T-helper 2 cell treated with Interferon-gamma antibody and Interleukin-4, amounts not matched to agents 100 ng/mL and 5 ng/mL, for 36 hours (primary cell): ENCODE measurements around the gene MGLL. TPM values are rescaled to one million over a fixed set of nuclear protein-coding genes. Genes with fewer than 3 reads are reported as not detected.

ENCODE experiments used
- intact Hi-C: fragments of 100-400 bp; cut with micrococcal nuclease; formaldehyde crosslinking; loops from one replicate; pipeline ENCODE4 v1.15.1; 2023
- total RNA-seq: library from RNA; stranded (reverse); gene quantifications from 2 replicates; pipeline ENCODE4 v1.2.3, GENCODE V29; 2022

MGLL gene
- total RNA-seq, 1 donor from 2014 or later: 3.8 TPM

DNA sequence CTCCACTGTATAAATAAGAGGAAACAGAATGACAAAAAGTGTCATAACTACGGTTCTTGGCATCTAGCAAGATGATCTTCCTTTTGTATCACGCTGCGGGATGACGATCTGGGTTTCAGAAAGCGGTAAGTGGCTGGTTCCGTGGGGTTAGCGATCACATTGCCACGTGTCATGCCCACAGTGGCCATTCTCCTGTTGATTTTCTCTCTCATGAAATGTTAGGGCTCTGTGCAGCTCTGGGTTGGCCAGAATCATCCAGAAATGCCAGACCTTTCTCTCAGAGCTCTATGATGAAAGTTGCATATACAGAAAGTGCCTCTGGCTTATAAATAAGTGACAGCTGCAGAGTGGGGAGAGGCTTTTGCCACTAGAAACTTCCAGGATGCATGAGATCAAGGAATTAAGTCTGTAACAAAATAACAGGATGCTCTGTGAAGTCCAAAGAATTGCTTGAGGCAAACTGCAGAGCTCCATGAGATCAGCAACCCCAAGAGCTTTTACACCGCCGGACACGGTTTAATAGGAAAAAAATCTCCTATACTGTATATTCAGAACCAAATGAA lies 78.0 kb downstream of the MGLL start:
- intact Hi-C loops: no loop called here

DNA sequence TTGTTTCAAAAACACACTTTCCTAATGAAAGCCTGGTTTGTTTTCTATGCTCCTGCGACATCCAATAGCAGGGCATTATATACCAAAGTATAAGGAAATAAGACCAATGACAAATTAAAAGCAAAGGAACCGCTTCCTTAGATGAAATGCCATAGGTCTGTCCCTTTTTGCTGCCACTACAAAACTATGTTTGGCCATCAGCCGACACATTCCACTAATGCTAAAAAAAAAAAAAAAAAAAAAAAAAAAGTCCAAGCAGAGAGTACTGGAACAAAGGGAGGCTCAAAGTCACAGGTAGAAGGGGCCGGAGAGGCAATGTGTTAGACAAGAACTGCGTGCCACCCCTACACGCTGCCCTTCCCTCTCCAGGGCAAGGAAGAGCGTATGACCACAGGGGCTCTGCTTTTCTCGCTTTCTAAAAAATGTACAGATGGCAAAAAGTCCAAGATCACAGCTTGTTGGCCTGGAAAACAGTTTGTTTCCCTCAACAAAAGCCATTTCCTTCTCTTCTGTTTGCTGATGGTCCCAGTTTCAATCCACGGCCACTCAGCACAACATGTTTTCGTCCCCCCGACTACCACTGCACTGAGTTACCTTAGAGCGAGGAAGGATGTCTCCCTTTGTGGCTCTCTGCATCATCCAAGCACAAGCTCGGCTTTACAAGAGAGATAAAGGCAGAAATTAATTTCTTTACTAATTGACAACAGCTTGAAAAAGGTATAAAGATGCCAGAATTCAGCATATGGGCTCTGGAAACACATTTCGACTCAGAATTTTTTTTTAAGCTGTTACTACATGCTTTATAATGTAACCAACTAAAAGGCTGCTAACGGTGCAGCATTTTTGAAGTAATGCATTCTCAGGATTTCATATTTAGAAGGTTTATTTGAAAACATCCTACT lies 78.7 kb downstream of the MGLL start:
- intact Hi-C loops: no loop called here

DNA sequence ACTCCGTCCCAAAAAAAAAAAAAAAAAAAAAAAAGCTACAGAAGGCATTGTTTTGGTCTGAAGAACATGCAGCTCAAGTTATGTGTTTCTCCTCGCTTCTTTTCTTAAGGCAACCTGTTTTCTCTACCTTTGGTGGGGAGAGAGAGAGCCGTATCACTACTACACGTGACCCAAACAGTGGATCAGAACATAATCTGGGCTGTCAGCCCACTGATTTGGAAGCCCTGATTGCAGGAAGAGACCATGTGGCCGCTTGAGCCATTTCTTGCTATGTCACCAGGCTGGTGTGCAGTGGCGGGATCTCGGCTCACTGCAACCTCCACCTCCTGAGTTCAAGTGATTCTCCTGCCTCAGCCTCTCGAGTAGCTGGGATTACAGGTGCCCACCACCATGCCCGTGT lies 79.7 kb downstream of the MGLL start:
- intact Hi-C loops: no loop called here

DNA sequence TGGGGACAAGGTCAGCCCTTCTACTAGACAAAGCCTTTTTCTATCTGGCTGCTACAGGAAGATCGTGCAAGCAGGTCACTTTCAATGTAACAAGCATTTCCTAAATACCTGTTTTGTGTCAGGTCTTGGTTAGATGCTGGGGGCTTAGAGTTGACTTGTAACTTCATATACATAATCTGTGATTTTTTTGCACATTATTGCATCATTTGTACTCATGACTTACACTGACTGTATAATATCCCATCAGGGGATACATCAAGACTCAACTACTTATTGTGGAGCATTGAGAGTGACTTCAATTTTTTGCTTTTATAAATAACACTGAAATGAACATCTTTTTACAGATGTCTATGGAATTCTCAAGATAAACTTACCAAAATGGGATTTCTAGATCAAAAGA lies 80.6 kb downstream of the MGLL start:
- intact Hi-C loops: no loop called here

DNA sequence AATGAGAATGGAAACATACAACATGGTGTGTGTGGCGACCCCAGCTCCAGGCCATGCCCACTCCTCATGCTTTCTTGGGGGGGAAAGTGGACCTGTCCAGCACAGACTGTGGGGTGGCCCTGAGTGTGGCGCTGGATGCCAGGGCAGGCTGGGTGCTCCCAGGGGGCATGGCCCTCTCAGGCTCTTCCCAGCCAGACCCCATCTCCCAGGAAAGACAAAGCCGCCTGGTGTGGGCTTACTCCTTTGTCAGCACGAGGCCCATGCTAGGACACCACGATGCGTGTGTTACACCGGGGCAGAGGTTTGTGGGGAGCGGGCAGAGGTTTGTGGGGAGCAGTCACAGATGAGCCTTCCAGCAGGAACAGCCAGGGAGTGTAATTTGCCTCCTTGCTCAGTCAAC lies 81.1 kb downstream of the MGLL start:
- intact Hi-C loops: no loop called here

DNA sequence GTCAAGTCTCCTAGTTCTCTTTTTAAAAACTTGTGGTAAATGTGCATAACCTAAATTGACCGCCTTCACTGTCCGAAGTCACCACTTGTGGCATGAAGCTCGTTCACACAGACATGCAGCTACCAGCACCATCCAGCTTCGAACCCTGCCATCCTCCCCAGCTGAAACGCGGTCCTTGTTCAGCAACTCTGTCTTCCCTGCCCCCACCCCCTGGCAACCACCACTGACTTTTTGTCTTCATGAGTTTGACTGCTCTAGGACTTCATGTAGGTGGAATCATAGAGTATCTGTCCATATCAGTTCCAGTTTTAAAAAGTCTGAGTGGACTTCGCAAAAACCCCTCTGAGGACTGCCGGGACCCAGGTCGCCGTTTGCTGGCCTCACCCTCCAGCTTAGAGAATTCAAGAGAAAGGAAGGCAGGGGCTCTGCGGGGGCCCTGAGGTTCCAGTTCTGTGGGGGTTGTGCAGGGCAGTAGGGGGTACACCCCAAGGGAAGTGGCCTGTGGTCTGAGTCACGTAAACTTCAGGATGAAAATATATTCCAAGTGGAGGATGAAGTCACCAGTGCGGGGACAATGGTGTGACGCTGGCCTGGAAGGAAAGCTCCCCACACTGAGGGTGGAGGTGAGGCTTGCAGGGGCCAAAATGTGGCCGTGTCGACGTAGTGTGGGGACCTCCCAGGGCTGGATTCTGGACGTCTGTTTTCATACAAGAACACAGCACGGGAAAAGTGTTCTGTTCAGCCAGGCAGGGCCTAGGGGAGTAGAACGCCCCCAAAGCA lies 82.0 kb downstream of the MGLL start:
- intact Hi-C loops: no loop called here

DNA sequence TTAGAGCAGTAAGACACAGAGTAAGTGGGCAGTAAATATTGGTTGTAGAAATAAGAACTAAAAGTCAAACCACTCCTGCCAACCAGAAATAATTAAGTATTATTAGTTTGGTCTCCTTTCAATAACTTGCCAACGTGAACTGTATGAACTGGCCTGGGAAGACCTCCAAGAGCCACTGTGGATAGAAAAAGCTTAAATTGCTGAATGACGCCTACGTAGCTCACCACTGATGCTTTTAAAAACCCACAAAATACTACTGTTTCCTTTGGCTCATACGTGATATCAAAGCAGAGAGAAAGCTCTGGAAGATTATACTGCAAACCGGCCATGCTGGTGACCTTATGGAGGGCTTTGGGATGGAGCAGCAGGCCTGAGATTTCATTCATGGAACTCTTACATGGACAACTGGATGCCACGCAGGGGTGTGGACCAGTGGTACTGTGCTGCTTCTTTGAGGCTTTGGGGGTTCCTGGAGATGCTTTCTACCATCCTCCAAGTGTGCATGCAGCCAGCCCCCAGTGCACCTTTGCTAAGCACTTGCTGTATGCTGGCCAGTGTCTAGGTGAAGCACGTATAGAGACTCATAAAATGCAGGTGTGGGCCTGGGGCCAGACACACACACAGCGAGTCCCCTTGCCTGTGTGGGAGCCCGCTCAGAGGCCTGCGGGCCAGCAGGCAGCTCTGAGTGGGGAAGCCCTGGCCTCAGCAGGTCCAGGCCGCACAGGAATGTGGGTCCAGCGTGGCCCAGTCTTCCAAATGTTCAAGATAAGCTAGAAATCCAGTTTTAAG lies 82.8 kb downstream of the MGLL start:
- intact Hi-C loops: no loop called here

DNA sequence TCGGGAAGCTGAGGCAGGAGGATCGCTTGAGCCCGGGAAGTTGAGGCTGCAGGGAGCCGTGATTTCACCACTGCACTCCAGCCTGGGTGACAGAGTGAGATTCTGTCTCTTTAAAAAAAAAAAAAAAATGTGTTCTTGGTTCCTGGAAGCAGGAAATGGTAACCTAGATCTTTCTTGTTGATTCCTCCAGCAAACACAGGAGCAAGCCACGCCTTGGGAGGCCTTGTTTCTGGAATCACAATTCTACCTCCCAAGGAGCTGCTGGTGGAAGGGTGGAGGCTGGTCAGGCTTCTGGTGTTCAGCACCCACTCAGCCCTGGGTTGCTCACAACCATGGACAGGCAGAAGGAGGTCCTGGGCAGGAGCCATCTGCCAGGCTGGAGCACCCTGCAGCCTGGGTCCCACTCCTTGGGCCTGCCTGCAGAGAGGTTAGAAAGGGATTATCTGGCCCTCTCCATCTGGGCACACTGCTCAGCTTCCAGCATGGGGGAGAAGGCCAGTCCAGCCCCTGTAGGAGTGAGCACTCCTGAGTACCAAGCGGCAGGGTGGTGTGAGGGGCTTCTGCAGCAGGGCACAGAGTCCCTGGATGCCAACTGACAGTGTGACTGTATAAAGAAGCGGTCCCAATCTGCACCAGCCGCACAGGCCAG lies 84.0 kb downstream of the MGLL start:
- intact Hi-C loops: no loop called here

DNA sequence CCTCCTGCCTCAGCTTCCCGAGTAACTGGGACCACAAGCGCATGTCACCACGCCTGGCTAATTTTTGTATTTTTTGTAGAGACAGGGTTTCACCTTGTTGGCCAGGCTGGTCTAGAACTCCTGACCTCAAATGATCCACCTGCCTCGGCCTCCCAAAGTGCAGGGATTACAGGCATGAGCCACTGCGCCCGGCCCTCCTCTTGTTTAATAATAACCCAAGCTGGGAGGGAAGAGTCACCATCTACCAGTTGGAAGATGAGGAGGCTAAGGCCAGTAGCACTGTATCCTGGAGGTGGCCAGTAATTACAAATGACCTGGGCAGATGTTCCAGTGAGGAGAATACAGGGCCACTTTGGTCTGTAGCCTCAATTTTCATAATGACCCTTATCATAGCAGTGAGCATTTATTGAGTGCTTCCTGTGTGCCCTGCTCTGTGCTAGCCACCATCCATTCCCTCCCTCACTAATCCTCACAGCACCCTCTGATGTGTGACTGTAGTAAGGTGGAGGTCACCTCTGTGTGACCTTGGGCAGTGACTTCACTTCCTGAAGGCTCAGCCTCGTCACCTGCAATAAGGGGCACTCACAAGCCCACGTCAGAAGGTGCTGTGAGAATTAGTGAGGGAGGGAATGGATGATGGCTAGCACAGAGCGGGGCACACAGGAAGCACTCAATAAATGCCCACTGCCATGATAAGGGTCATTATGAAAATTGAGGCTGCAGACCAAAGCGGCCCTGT lies 85.3 kb downstream of the MGLL start:
- intact Hi-C loops: no loop called here

DNA sequence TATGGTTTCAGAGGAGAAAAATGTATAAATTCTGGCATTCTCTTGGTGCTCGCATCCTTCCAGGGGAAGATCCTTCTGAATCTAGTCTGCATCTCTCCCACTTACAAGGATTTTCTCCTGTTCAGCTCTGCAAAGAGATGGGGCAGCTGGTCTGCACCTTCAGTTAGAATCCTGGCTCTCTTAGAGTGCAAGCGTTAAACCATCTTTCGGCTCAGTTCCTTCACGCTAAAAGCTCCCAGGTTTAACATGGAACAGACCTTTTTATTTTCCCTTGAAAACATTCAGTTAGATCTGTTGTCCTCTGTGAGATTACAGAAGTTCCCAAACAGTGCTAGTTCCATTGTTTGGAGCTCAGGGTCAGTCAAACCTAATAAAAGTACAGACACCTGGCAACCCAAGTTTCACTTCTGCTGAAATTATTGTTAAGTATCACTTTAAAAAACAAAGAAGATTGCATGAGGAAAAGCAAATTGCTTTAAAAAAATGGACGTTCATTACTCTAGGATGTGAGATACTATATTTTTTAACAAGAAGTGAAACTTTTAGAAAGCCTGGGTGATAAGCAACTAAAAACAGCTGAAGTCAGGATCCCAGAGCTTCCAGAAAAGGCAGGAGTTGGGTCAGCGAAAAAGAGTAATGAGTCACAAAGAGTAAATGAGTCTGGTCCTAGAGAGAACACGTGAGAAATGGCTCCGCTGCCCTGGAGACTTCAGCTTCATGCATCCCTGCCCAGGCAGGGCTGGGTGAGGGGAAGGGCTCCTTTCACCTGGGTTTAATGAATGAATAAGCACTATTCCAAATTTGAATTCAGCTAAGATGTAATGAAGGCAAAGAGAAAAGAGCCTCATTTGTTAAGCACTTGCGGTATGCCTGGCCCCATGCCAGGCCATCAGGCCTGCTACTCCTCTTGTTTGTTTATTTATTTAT lies 86.3 kb downstream of the MGLL start:
- intact Hi-C loops: no loop called here

DNA sequence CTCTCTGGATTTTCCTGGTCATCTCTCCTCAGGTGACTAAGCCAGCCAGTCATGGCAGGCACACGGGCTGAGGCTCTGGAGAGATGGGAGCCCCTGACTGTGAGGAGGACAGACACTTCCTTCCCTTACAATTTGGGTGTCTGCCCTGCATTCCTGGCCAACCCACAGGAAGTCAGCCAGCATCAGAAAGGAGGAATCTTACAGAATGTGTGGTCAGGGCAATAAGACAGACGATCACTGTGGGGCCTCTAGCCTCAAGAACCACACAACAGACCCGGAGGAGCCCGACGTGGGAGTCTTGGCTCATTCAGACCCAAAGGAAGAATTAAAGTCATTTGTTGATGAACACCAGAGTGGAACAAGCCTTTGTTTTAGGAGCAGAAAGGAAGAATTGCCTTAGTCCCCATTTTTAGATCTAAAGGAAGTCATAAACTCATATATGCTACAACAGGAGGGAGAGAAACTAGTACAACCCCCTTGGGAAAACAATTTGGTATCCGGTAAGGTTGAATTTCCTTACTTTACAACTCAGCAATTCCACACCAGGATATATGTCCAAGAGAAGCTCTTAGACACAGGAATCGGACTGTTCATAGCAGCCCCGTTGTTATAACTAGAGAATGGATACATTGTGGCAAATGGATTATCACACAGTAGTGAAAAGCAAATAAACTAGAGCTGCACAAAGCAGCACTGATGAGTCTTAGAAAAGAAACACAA lies 87.4 kb downstream of the MGLL start:
- intact Hi-C loops: no loop called here

DNA sequence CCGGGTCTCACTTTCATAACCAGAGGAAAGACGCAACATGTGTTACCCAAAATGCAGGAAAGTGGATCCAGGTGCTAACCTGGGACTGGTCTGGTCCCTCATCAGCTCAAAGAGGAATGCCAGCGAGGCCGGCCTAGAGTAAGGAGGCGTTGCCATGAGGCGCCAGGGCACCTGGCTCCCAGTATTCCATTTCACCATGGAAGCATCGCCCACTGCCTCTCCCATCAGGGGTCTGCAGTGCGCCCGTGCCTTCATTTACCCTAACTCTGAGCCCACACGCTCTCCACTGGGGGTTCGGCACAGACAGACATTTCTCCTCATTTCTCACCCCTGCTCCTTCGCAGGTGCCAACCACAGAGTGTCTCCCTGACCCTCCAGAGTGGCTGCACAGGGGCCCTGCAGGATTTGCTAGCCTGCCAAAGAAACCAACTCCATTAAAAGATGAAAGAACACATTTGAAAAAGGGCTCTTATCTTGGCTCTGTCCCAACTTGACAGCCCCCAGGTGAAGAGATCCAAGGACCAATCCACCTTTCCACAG lies 88.1 kb downstream of the MGLL start:
- intact Hi-C loops: no loop called here

DNA sequence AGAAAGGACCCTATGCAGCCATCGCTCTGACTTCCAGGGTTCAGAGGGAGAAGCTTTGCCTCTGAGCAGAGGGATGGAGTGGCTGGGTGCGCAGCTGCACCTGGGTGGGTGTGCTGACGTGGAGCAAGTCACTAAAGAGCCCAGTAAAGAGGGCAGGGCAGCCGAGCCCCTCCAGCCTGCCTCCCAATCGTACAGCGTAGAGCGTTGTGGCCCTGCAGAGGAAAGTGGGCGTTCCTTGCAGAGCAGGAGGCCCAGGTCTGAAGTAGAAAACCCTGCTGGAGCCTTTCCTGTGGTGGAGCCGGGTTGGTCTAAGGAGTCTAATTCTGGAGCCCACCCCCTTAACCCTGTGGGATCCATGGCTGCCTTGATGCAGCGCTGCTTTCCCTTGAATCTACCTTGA lies 88.5 kb downstream of the MGLL start:
- intact Hi-C loops: no loop called here

DNA sequence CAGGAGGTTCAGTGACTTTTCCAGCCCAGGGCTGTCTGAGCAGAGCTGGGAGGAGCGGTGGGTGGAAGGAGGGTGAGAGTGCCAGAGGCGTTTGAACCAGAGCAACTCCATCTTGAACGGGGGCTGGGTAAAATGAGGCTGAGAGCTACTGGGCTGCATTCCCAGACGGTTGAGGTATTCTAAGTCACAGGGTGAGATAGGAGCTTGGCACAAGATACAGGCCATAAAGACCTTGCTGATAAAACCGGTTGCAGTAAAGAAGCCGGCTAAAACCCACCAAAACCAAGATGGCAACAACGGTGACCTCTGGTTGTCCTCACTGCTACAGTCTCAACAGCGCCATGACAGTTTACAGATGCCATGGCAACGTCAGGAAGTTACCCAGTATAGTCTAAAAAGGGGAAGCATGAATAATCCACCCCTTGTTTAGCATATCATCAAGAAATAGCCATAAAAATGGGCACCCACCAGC lies 89.4 kb downstream of the MGLL start:
- intact Hi-C loops: no loop called here

DNA sequence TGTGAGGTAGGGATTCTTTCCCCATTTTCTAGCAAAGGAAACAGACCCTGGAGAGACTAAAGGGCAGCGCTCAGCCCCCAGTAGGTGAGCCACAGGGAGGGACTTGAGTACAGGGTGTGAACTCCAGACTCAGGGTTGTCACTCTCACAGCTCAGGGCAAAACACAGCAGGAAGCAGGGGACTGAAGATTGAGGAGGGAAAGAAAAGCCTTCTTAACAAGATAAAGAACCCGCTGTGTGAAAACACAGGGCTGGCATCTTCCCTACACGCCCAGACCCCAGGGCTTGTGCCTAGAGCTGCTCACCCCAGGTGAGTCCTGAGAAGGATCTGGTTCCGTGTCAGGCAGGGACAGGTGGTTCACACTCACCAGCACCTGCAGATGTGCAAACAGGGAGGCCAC lies 90.0 kb downstream of the MGLL start:
- intact Hi-C loops: no loop called here

DNA sequence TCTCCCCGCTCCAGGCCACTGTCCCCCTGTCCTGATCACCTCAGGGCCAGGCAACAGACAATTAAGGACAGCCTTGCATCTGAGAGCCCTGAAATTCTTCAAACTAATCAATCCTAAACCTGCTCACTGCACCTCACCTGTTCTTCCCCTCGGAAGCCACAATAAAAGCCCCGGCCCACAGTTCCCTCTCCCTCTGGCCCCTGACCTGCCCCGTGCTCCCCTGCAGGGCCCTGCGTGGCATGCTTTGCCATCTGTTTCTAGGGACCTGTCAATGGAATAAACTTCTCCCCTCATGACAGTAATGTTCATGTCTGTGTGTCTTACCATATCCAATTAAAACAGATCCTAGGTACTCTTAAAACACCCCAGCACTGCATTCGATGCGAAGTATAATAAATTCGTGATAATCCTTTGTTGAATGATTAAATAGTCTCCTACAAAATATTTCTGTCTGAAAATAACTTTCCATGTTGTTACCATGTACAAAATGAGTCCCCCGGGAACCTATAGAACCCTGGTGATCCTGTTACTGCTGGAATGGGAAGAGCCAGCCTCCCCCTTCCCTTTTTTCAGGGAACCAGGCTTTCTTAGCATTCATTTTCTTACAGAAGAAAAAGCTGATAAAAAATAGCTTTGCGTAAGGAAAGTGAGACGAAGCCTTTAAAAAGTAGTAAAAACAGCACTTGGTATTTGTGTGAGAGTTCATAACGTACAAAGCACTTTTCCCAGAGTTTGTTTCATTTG lies 90.6 kb downstream of the MGLL start:
- intact Hi-C loops: no loop called here

DNA sequence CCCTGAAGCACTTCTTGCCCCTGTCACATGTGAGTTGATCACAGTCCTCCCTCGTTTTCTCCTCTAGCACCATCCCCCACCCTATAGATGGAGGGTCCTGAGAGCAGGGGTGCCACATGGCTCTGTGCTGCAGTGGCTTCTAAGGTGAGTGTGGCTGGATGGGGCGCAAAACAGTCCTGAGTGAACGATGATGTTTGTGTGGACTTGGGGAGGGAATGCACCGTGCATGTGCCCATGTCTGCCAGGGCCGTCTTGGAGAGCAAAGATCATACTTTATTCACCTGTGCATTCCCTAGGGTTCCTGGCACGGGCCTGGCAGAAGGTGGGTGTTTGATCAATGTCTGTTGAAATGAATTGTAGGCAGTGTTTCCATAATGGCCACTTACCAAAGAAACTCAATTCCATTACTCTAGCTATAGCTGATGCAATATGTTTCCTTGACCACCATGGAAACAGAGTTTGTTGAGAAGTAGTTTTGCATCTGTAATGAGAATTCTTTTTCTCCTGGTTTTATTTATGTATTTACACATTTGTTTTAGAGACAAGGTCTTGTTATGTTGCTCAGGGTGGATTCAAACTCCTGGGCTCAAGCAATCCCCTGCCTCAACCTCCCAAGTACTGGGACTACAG lies 91.5 kb downstream of the MGLL start:
- intact Hi-C loops: no loop called here
